Smooth muscle cell (in vitro differentiated cells): ENCODE results near the gene POMGNT2. TPM values are rescaled to one million over a fixed set of nuclear protein-coding genes. Genes with fewer than 3 reads are reported as not detected.

Experiments used
- DNase-seq: peaks from one replicate; lab custom pipeline; 2025; ENCODE audit not compliant: unreplicated experiment; lab: John Stamatoyannopoulos, UW
- H2AFZ ChIP-seq: fragments of 200-600 bp; sonication (generic); 2 replicates; pipeline ENCODE4 v1.6.0; 2016; ENCODE audit warnings: antibody characterized with exemption, low read depth, mild to moderate bottlenecking
- H3F3A ChIP-seq: fragments of 200-600 bp; sonication (generic); 2 replicates; pipeline ENCODE4 v1.6.0; 2017; ENCODE audit warnings: antibody characterized with exemption, low read depth
- H3K27ac ChIP-seq: fragments of 200-600 bp; sonication (generic); 2 replicates; pipeline ENCODE4 v1.5.1; 2016; ENCODE audit warnings: low read depth, mild to moderate bottlenecking
- H3K27me3 ChIP-seq: fragments of 200-600 bp; sonication (generic); 2 replicates; pipeline ENCODE4 v1.6.1; 2016; ENCODE audit warnings: low read depth, mild to moderate bottlenecking
- H3K36me3 ChIP-seq: fragments of 200-600 bp; sonication (generic); 2 replicates; pipeline ENCODE4 v1.5.1; 2016; ENCODE audit warnings: low read depth
- H3K4me1 ChIP-seq: fragments of 200-600 bp; sonication (generic); 2 replicates; pipeline ENCODE4 v1.5.1; 2016; ENCODE audit warnings: low read depth
- H3K4me2 ChIP-seq: fragments of 200-600 bp; sonication (generic); 2 replicates; pipeline ENCODE4 v1.6.0; 2016; ENCODE audit warnings: mild to moderate bottlenecking
- H3K4me3 ChIP-seq: fragments of 200-600 bp; sonication (generic); 2 replicates; pipeline ENCODE4 v1.5.1; 2016; ENCODE audit warnings: mild to moderate bottlenecking
- H3K79me2 ChIP-seq: fragments of 200-600 bp; sonication (generic); 2 replicates; pipeline ENCODE4 v1.6.0; 2016; ENCODE audit warnings: low read depth, mild to moderate bottlenecking
- H3K9ac ChIP-seq: fragments of 200-600 bp; sonication (generic); 2 replicates; pipeline ENCODE4 v1.6.0; 2016; ENCODE audit warnings: low read depth
- H3K9me3 ChIP-seq: fragments of 200-600 bp; sonication (generic); replicated peaks from 2 replicates; pipeline ENCODE4 v1.5.1; 2016; ENCODE audit warnings: low read depth
- H4K20me1 ChIP-seq: fragments of 200-600 bp; sonication (generic); 2 replicates; pipeline ENCODE4 v1.6.0; 2016; ENCODE audit warnings: low read depth
- WGBS: methylation state at CpG from one replicate; pipeline ENCODE4 v1.1.7; 2016; ENCODE audit warnings: low lambda C conversion rate; 5-methylcytosine and 5-hydroxymethylcytosine counted together
- polyA plus RNA-seq: library from polyadenylated mRNA; unstranded; fragments of >200 nt; fragmentation: Nextera tagmentation; extraction: Ambion mirVana; gene quantifications from 2 replicates; pipeline ENCODE4 v1.2.1, GENCODE V29; 2016
- total RNA-seq: library from RNA; depleted of rRNA; stranded (reverse); fragments of >200 nt; gene quantifications from 2 replicates; pipeline ENCODE4 v1.2.3, GENCODE V29; 2014
- TF ChIP-seq, protein P1 (sequence below): fragments of 200-600 bp; sonication (generic); IDR thresholded peaks from 2 replicates; pipeline ENCODE4 v1.5.1; 2017; ENCODE audit warnings: borderline replicate concordance, mild to moderate bottlenecking, antibody characterized with exemption; ENCODE audit not compliant: insufficient read depth, poor library complexity, severe bottlenecking

Gene POMGNT2
- total and polyA plus RNA-seq, 2 experiments from 2014 or later, result 9.3 to 14.1 TPM

DNA sequence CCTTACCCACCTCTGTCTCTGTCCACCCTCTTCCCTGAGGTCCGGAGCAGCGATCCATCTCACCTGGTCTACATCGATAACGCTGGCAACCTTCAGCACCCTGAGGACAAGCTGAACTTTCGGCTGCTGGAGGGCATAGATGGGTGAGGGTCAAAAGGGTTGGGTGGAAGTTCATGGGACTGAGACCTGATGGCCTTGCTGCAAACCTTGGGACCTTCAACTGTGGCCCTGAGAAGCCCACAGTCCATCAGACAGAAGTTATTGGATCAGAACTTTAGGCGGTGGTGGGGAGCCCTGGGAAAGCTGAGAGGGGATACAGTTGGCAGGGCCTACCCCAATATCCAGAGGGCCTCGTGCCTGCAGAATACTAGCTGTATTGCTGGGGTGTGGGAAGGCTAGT is 50.5 kb downstream of the POMGNT2 start:
- Histone ChIP-seq H3K4me3 (no peak overlapping the region), H3K9me3 (no peaks in the 10 kb centered on the region), H3K36me3 (no peaks in the 10 kb centered on the region), H4K20me1 (no peaks in the 10 kb centered on the region), H3K27me3 (peaks cover 6% of the 10 kb centered on the region), H3K4me1 (no peaks in the 10 kb centered on the region), H3F3A (no peaks in the 10 kb centered on the region), H3K79me2 (no peaks in the 10 kb centered on the region), H2AFZ (no peak overlapping the region), H3K9ac (no peak overlapping the region), H3K27ac (no peak overlapping the region), H3K4me2 (no peak overlapping the region)
- WGBS, result 94% methylated on average over 7 of the region's 7 CpGs
- DNase-seq, result no peak
- TF ChIP-seq, protein P1, sequence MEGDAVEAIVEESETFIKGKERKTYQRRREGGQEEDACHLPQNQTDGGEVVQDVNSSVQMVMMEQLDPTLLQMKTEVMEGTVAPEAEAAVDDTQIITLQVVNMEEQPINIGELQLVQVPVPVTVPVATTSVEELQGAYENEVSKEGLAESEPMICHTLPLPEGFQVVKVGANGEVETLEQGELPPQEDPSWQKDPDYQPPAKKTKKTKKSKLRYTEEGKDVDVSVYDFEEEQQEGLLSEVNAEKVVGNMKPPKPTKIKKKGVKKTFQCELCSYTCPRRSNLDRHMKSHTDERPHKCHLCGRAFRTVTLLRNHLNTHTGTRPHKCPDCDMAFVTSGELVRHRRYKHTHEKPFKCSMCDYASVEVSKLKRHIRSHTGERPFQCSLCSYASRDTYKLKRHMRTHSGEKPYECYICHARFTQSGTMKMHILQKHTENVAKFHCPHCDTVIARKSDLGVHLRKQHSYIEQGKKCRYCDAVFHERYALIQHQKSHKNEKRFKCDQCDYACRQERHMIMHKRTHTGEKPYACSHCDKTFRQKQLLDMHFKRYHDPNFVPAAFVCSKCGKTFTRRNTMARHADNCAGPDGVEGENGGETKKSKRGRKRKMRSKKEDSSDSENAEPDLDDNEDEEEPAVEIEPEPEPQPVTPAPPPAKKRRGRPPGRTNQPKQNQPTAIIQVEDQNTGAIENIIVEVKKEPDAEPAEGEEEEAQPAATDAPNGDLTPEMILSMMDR, result no peak

DNA sequence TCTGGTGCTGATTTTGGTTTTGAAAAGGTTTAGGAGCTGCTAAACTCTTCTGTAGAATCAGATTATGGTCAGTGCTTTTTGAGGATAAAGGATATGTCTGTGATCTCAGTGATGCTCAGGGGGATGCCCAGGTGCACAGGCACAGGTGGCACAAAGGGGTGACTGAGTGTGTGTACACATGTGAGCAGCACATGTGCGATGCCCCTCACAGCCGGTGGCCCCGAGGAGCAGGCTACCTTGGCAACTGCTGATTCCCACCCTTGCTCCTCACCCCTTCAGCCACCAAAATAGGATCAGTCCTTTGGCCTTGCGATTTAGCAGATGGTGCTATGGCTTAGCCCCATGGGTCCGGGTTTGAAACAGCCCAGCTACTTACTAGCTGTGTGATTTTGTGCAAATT is 51.1 kb downstream of the POMGNT2 start:
- Histone ChIP-seq H3K27me3 (peaks cover 6% of the 10 kb centered on the region), H3F3A (no peaks in the 10 kb centered on the region), H2AFZ (no peak overlapping the region), H3K4me3 (no peak overlapping the region), H3K9ac (no peak overlapping the region), H3K27ac (no peak overlapping the region), H3K79me2 (no peaks in the 10 kb centered on the region), H4K20me1 (no peaks in the 10 kb centered on the region), H3K4me1 (no peaks in the 10 kb centered on the region), H3K36me3 (no peaks in the 10 kb centered on the region), H3K4me2 (no peak overlapping the region), H3K9me3 (no peaks in the 10 kb centered on the region)
- no peak for DNase-seq
- 92% methylated on average over 5 of the region's 5 CpGs for WGBS
- TF ChIP-seq, protein P1, result no peak

DNA sequence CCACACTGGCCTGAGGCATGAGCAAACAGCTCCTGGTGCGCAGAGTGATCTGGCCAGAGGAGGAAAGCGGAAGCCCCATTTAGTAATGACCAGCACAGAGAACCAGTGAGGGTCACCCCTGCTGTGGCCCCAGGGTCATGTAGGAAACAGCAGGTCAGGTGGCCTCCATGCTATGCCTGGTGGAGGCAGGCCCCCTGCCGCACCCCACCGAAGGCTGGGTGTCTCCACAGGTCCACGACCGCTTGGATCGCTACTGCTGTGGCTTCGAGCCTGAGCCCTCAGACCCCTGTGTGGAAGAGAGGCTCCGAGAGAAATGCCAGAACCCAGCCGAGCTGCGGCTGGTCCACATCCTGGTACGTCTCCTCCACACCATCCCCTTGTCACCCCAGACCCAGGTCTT is 52.6 kb downstream of the POMGNT2 start:
- Histone ChIP-seq H3F3A (no peaks in the 10 kb centered on the region), H3K79me2 (no peaks in the 10 kb centered on the region), H3K4me2 (no peak overlapping the region), H3K27me3 (peaks cover 6% of the 10 kb centered on the region), H3K9me3 (no peaks in the 10 kb centered on the region), H2AFZ (no peak overlapping the region), H3K9ac (no peak overlapping the region), H3K4me1 (no peaks in the 10 kb centered on the region), H3K36me3 (no peaks in the 10 kb centered on the region), H3K4me3 (no peak overlapping the region), H4K20me1 (no peaks in the 10 kb centered on the region), H3K27ac (no peak overlapping the region)
- TF ChIP-seq, protein P1, result no peak
- no peak for DNase-seq
- 95% methylated on average over 12 of the region's 12 CpGs for WGBS

DNA sequence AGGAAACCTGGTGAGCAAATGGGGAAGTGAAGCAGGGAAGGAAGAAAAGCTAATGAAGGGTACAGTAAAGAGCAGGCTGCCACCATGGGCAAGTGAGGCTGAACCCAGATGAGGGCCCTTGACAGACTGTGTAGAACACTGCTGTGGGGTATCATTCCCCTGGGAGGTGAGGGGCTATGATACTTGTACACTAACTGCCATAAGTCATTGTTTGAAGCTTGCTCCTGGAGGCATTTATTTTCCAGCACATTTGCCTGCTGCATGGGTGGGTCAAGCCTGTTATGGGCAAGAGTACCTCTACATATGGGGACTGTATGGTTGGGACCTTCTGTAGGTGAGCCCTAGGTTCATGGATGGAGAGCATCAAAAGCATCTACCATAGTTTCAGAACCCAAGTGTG is 57.4 kb downstream of the POMGNT2 start:
- H3K4me2 ChIP-seq, result no peak overlapping the region

More for the DNA sequence above, 57.4 kb downstream of the POMGNT2 start:
- DNase-seq, result no peak
- Histone ChIP-seq H2AFZ (no peak overlapping the region), H3K4me3 (no peak overlapping the region), H3K9ac (no peak overlapping the region), H3K4me1 (no peaks in the 10 kb centered on the region), H3K27ac (no peak overlapping the region), H4K20me1 (no peaks in the 10 kb centered on the region), H3K36me3 (no peaks in the 10 kb centered on the region), H3F3A (no peaks in the 10 kb centered on the region), H3K27me3 (no peaks in the 10 kb centered on the region), H3K79me2 (no peaks in the 10 kb centered on the region), H3K9me3 (no peaks in the 10 kb centered on the region)
- TF ChIP-seq, protein P1, result no peak
